Neural crest cell (in vitro differentiated cells): Measurements from ENCODE around the gene NAPB. TPM values are rescaled to one million over a fixed set of nuclear protein-coding genes. Genes with fewer than 3 reads are reported as not detected.

ENCODE experiments used
- DNase-seq: peaks from one replicate; pipeline ENCODE4 v3.0.0; 2021; ENCODE audit warnings: low read depth, mixed read lengths, low spot score
- H3K27ac Mint-ChIP-seq: one replicate; pipeline ENCODE4 v1.8.0; 2021; ENCODE audit warnings: mild to moderate bottlenecking, mixed read lengths; ENCODE audit not compliant: unreplicated experiment
- H3K27me3 Mint-ChIP-seq: 2 replicates; pipeline ENCODE4 v1.8.0; 2021; ENCODE audit warnings: low read depth, mild to moderate bottlenecking, mixed read lengths
- H3K36me3 Mint-ChIP-seq: 2 replicates; pipeline ENCODE4 v1.8.0; 2021; ENCODE audit warnings: low read depth, mild to moderate bottlenecking, mixed read lengths
- H3K4me1 Mint-ChIP-seq: 2 replicates; pipeline ENCODE4 v1.8.0; 2021; ENCODE audit warnings: mixed read lengths
- H3K4me3 Mint-ChIP-seq: one replicate; pipeline ENCODE4 v1.8.0; 2021; ENCODE audit warnings: mild to moderate bottlenecking, mixed read lengths
- H3K9me3 Mint-ChIP-seq: 2 replicates; pipeline ENCODE4 v1.8.0; 2021; ENCODE audit warnings: mixed read lengths
- CTCF ChIP-seq: fragments of 200-600 bp; sonication (generic); conservative IDR thresholded peaks from 2 replicates; pipeline ENCODE4 v1.5.0; 2021; ENCODE audit warnings: antibody characterized with exemption, mild to moderate bottlenecking
- total RNA-seq: library from RNA; stranded (reverse); gene quantifications from 2 replicates; pipeline ENCODE4 v1.2.1, GENCODE V29; 2021

NAPB gene
- total RNA-seq, 1 donor from 2014 or later = 14.6 TPM

GRCh38 chr20:23334111-23334510 lies 87.2 kb downstream of the NAPB start:
- no peaks in the 10 kb centered on the region for H3K9me3 Mint-ChIP-seq
- no peaks in the 10 kb centered on the region for H3K27me3 Mint-ChIP-seq
- no peak overlapping the region for H3K4me3 Mint-ChIP-seq
- TF ChIP-seq CTCF = no peak
- no peak overlapping the region for H3K27ac Mint-ChIP-seq
- H3K4me1 Mint-ChIP-seq = peaks cover 4% of the 10 kb centered on the region
- no peaks in the 10 kb centered on the region for H3K36me3 Mint-ChIP-seq
- no peak for DNase-seq

- no peak for DNase-seq
- TF ChIP-seq CTCF = no peak
- H3K4me3 Mint-ChIP-seq = no peak overlapping the region
- no peaks in the 10 kb centered on the region for H3K36me3 Mint-ChIP-seq
- H3K27ac Mint-ChIP-seq = no peak overlapping the region
- H3K9me3 Mint-ChIP-seq = no peaks in the 10 kb centered on the region
- H3K27me3 Mint-ChIP-seq = no peaks in the 10 kb centered on the region
- peaks cover 4% of the 10 kb centered on the region for H3K4me1 Mint-ChIP-seq
These were observed 88.8 kb downstream of the NAPB start for GRCh38 chr20:23332467-23332866.

- Mint-ChIP-seq H3K9me3 (no peaks in the 10 kb centered on the region), H3K27ac (no peak overlapping the region), H3K27me3 (no peaks in the 10 kb centered on the region), H3K4me3 (no peak overlapping the region), H3K4me1 (no peaks in the 10 kb centered on the region), H3K36me3 (no peaks in the 10 kb centered on the region)
- DNase-seq = no peak
- TF ChIP-seq CTCF = no peak
These were observed 89.6 kb downstream of the NAPB start for GRCh38 chr20:23331450-23332350.

GRCh38 chr20:23327617-23328333 lies 93.5 kb downstream of the NAPB start:
- Mint-ChIP-seq H3K36me3 (no peaks in the 10 kb centered on the region), H3K27ac (peak overlapping the region; percentile 43), H3K4me1 (peaks cover 5% of the 10 kb centered on the region), H3K4me3 (no peak overlapping the region), H3K9me3 (peaks cover 3% of the 10 kb centered on the region), H3K27me3 (peaks cover 11% of the 10 kb centered on the region)
- DNase-seq = no peak
- no peak for TF ChIP-seq CTCF

- peaks cover 3% of the 10 kb centered on the region for H3K9me3 Mint-ChIP-seq
- peaks cover 5% of the 10 kb centered on the region for H3K4me1 Mint-ChIP-seq
- no peak for TF ChIP-seq CTCF
- no peak overlapping the region for H3K27ac Mint-ChIP-seq
- H3K27me3 Mint-ChIP-seq = peaks cover 11% of the 10 kb centered on the region
- no peak for DNase-seq
- H3K36me3 Mint-ChIP-seq = no peaks in the 10 kb centered on the region
- no peak overlapping the region for H3K4me3 Mint-ChIP-seq
These were observed 94.5 kb downstream of the NAPB start for GRCh38 chr20:23326774-23327173.
